ENCODE measurements around the gene FANCI. TPM values are rescaled to one million over a fixed set of nuclear protein-coding genes. Genes with fewer than 3 reads are reported as not detected.

FANCI gene
- total RNA-seq, 6 donors from 2014 or later: 5.0 to 10.9 (median 6.6) TPM

- ATAC-seq (ENCODE audit: low FRiP score in 2 of 2): no peak
- TF ChIP-seq CTCF (IDR thresholded peaks at IDR 0.05): no peak
- TF ChIP-seq POLR2A (IDR thresholded peaks at IDR 0.05): no peak
- TF ChIP-seq EP300 (IDR thresholded peaks at IDR 0.05): no peak
- TF ChIP-seq POLR2AphosphoS5 (IDR thresholded peaks at IDR 0.05): no peak
- H3K27ac ChIP-seq: no peak overlapping the region
- H3K4me3 ChIP-seq: no peak overlapping the region
- no peaks in the 10 kb centered on the region for H3K36me3 ChIP-seq
- 4 to 8% methylated on average over 22 to 31 of the region's 31 CpGs for WGBS, 2 donors
- peaks cover 2 to 76% (median 51%) of the 10 kb centered on the region in 4 donors for H3K27me3 ChIP-seq
- H3K4me1 ChIP-seq: peaks cover 15 to 39% (median 23%) of the 10 kb centered on the region in 4 donors
- H3K9me3 ChIP-seq: no peaks in the 10 kb centered on the region
- DNase-seq: peak in 1 of 2 donors; percentile 70
Observed at GRCh38 chr15:89360294-89360971, 116.7 kb downstream of the FANCI start.

GRCh38 chr15:89361451-89362202 lies 117.8 kb downstream of the FANCI start:
- no peaks in the 10 kb centered on the region for H3K36me3 ChIP-seq
- H3K27me3 ChIP-seq: peaks cover 2 to 87% (median 55%) of the 10 kb centered on the region in 4 donors
- peak; percentile 38 to 60 for ATAC-seq (ENCODE audit: low FRiP score in 2 of 2)
- peaks cover 15 to 39% (median 23%) of the 10 kb centered on the region in 4 donors for H3K4me1 ChIP-seq
- no peak overlapping the region for H3K27ac ChIP-seq
- no peak for TF ChIP-seq CTCF (IDR thresholded peaks at IDR 0.05)
- TF ChIP-seq POLR2A (IDR thresholded peaks at IDR 0.05): no peak
- TF ChIP-seq EP300 (IDR thresholded peaks at IDR 0.05): no peak
- no peak for TF ChIP-seq POLR2AphosphoS5 (IDR thresholded peaks at IDR 0.05)
- DNase-seq: peak; percentile 47 to 89
- 21% methylated on average over 20 to 27 of the region's 41 CpGs for WGBS, 2 donors
- no peak overlapping the region for H3K4me3 ChIP-seq
- no peaks in the 10 kb centered on the region for H3K9me3 ChIP-seq

- WGBS, 2 donors: 3 to 6% methylated on average over 22 to 46 of the region's 73 CpGs
- Histone ChIP-seq H3K9me3 (no peaks in the 10 kb centered on the region), H3K4me1 (peaks cover 18 to 45% (median 26%) of the 10 kb centered on the region in 4 donors), H3K4me3 (peak overlapping the region in 1 of 4 donors; percentile 7), H3K36me3 (no peaks in the 10 kb centered on the region), H3K27me3 (peaks cover 2 to 91% (median 58%) of the 10 kb centered on the region in 4 donors), H3K27ac (no peak overlapping the region)
- ATAC-seq (ENCODE audit: low FRiP score in 2 of 2) (no peak), DNase-seq (peak in 1 of 2 donors; percentile 82)
- TF ChIP-seq EP300 (IDR thresholded peaks at IDR 0.05): no peak
- no peak for TF ChIP-seq POLR2A (IDR thresholded peaks at IDR 0.05)
- no peak for TF ChIP-seq POLR2AphosphoS5 (IDR thresholded peaks at IDR 0.05)
- TF ChIP-seq CTCF (IDR thresholded peaks at IDR 0.05): no peak
Observed at GRCh38 chr15:89362203-89363101, 118.7 kb downstream of the FANCI start.

GRCh38 chr15:89363133-89363532 lies 119.4 kb downstream of the FANCI start:
- peaks cover 2 to 92% (median 63%) of the 10 kb centered on the region in 4 donors for H3K27me3 ChIP-seq
- ATAC-seq (ENCODE audit: low FRiP score in 2 of 2) (no peak), DNase-seq (no peak)
- no peak overlapping the region for H3K4me3 ChIP-seq
- H3K36me3 ChIP-seq: no peaks in the 10 kb centered on the region
- TF ChIP-seq POLR2A (IDR thresholded peaks at IDR 0.05) (no peak), POLR2AphosphoS5 (IDR thresholded peaks at IDR 0.05) (no peak), EP300 (IDR thresholded peaks at IDR 0.05) (no peak), CTCF (IDR thresholded peaks at IDR 0.05) (no peak)
- no peak overlapping the region for H3K27ac ChIP-seq
- WGBS, 2 donors: 7 to 9% methylated on average over 6 of the region's 6 CpGs
- no peaks in the 10 kb centered on the region for H3K9me3 ChIP-seq
- peaks cover 21 to 51% (median 33%) of the 10 kb centered on the region in 4 donors for H3K4me1 ChIP-seq
